ENCODE results near the gene EXOC3L4.

DNA sequence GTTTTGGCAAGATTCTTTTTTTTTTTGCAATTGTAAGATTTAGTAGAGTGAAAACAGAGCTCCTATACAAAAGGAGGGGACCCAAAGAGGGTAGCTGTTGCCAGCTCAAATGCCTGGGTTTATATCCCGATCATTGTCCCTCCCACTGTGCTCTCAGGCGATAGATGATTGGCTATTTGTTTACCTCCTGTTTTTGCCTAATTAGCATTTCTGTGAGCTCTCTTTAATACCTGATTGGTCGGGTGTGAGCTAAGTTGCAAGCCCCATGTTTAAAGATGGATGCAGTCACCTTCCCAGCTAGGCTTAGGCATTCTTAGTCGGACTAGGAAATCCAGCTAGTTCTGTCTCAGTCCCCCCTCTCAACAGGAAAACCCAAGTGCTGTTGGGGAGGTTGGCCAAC, 1.9 kb downstream of the EXOC3L4 start:
- TF ChIP-seq, protein P1, sequence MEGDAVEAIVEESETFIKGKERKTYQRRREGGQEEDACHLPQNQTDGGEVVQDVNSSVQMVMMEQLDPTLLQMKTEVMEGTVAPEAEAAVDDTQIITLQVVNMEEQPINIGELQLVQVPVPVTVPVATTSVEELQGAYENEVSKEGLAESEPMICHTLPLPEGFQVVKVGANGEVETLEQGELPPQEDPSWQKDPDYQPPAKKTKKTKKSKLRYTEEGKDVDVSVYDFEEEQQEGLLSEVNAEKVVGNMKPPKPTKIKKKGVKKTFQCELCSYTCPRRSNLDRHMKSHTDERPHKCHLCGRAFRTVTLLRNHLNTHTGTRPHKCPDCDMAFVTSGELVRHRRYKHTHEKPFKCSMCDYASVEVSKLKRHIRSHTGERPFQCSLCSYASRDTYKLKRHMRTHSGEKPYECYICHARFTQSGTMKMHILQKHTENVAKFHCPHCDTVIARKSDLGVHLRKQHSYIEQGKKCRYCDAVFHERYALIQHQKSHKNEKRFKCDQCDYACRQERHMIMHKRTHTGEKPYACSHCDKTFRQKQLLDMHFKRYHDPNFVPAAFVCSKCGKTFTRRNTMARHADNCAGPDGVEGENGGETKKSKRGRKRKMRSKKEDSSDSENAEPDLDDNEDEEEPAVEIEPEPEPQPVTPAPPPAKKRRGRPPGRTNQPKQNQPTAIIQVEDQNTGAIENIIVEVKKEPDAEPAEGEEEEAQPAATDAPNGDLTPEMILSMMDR (IDR thresholded peaks at IDR 0.05; ENCODE audit: low read length), result no peak
- TF ChIP-seq EZH2 (IDR thresholded peaks at IDR 0.05; ENCODE audit: borderline replicate concordance, low read length), result no peak

Measured in OCI-LY1 (cell line).